Spinal cord (tissue), 10 donors: Measurements from ENCODE around the gene TARBP1. TPM values are rescaled to one million over a fixed set of nuclear protein-coding genes. Genes with fewer than 3 reads are reported as not detected.

Experiments used
- DNase-seq, 6 donors: peaks; one replicate each; pipeline versions ENCODE4 v3.0.0 to v3.0.0-alpha.2; 2013 to 2015; ENCODE audit warnings: low spot score in 6 of 6, low read depth in 4 of 6
- H3K27ac ChIP-seq: one replicate; pipeline ENCODE4 v1.5.1; 2013; ENCODE audit warnings: low read depth, low read length, control low read depth
- H3K27me3 ChIP-seq: one replicate; pipeline ENCODE4 v1.6.1; 2013; ENCODE audit warnings: low read length; ENCODE audit not compliant: control insufficient read depth, insufficient read depth
- H3K36me3 ChIP-seq: one replicate; pipeline ENCODE4 v1.6.1; 2013; ENCODE audit warnings: low read length; ENCODE audit not compliant: control insufficient read depth, insufficient read depth
- H3K4me1 ChIP-seq: one replicate; pipeline ENCODE4 v1.6.1; 2013; ENCODE audit warnings: low read length; ENCODE audit not compliant: control insufficient read depth, insufficient read depth
- H3K4me3 ChIP-seq: one replicate; pipeline ENCODE4 v1.5.1; 2013; ENCODE audit warnings: low read depth, low read length, control low read depth
- H3K9me3 ChIP-seq: one replicate; pipeline ENCODE4 v1.6.1; 2013; ENCODE audit warnings: low read length; ENCODE audit not compliant: control insufficient read depth, insufficient read depth
- WGBS: methylation state at CpG from one replicate; pipeline ENCODE4 v1.1.5; 2013; ENCODE audit warnings: missing lambda C conversion rate; ENCODE audit not compliant: insufficient coverage; 5-methylcytosine and 5-hydroxymethylcytosine counted together
- polyA plus RNA-seq, 2 donors: library from polyadenylated mRNA; unstranded; fragments of 120-200 nt; gene quantifications; one replicate each; pipeline ENCODE4 v1.2.1, GENCODE V29; 2013; ENCODE audit not compliant: insufficient read length in 2 of 2
- total RNA-seq, 2 donors: library from RNA; depleted of rRNA in 1 of 2; stranded (reverse); fragments of 120-200 nt in 1 of 2; fragments of >200 nt in 1 of 2; gene quantifications; one replicate each; pipeline versions ENCODE4 v1.2.3 to v1.2.4, GENCODE V29; 2013 to 2014
- donor health status: healthy.

TARBP1 gene
- total and polyA plus RNA-seq, 4 donors, result 51.8 to 127 (median 73.6) TPM

- peak in 1 of 6 donors; percentile 18 for DNase-seq
- H3K4me1 ChIP-seq, result no peaks in the 10 kb centered on the region
- H3K4me3 ChIP-seq, result no peak overlapping the region
- WGBS, result 95% methylated on average over 4 of the region's 6 CpGs
- H3K9me3 ChIP-seq, result no peaks in the 10 kb centered on the region
- no peaks in the 10 kb centered on the region for H3K27me3 ChIP-seq
- H3K36me3 ChIP-seq, result peaks cover 3% of the 10 kb centered on the region
- H3K27ac ChIP-seq, result no peak overlapping the region
Observed at GRCh38 chr1:234454926-234455325, 24.1 kb downstream of the TARBP1 start.

GRCh38 chr1:234452406-234452965 is 26.5 kb downstream of the TARBP1 start:
- H3K36me3 ChIP-seq, result peaks cover 3% of the 10 kb centered on the region
- H3K4me3 ChIP-seq, result no peak overlapping the region
- H3K27ac ChIP-seq, result no peak overlapping the region
- H3K4me1 ChIP-seq, result no peaks in the 10 kb centered on the region
- no peaks in the 10 kb centered on the region for H3K27me3 ChIP-seq
- WGBS, result no CpG with 5 or more reads among the region's 2 CpGs
- no peaks in the 10 kb centered on the region for H3K9me3 ChIP-seq
- DNase-seq, result peak in 1 of 6 donors; percentile 33

- WGBS, result 100% methylated on average over 1 of the region's 3 CpGs
- no peak overlapping the region for H3K4me3 ChIP-seq
Observed at GRCh38 chr1:234440348-234440747, 38.6 kb downstream of the TARBP1 start.

GRCh38 chr1:234438579-234438978 is 40.4 kb downstream of the TARBP1 start:
- no CpG with 5 or more reads among the region's 4 CpGs for WGBS
- peaks cover 8% of the 10 kb centered on the region for H3K36me3 ChIP-seq
- no peaks in the 10 kb centered on the region for H3K4me1 ChIP-seq
- DNase-seq, result no peak
- no peak overlapping the region for H3K4me3 ChIP-seq
- H3K9me3 ChIP-seq, result no peaks in the 10 kb centered on the region
- H3K27me3 ChIP-seq, result no peaks in the 10 kb centered on the region
- H3K27ac ChIP-seq, result no peak overlapping the region

More at GRCh38 chr1:234440348-234440747, 38.6 kb downstream of the TARBP1 start:
- no peaks in the 10 kb centered on the region for H3K4me1 ChIP-seq
- no peaks in the 10 kb centered on the region for H3K9me3 ChIP-seq
- peaks cover 11% of the 10 kb centered on the region for H3K36me3 ChIP-seq
- no peak for DNase-seq
- H3K27me3 ChIP-seq, result no peaks in the 10 kb centered on the region
- H3K27ac ChIP-seq, result no peak overlapping the region

- 56% methylated on average over 4 of the region's 6 CpGs for WGBS
- peak in 2 of 6 donors; percentile 14 to 25 for DNase-seq
Observed at GRCh38 chr1:234437423-234438171, 41.4 kb downstream of the TARBP1 start.

GRCh38 chr1:234435620-234436019 is 43.4 kb downstream of the TARBP1 start:
- Histone ChIP-seq H3K36me3 (peaks cover 19% of the 10 kb centered on the region), H3K4me3 (no peak overlapping the region), H3K27me3 (no peaks in the 10 kb centered on the region), H3K9me3 (no peaks in the 10 kb centered on the region), H3K4me1 (no peaks in the 10 kb centered on the region), H3K27ac (no peak overlapping the region)
- DNase-seq, result peak in 1 of 6 donors; percentile 11
- 68% methylated on average over 3 of the region's 8 CpGs for WGBS

More at GRCh38 chr1:234437423-234438171, 41.4 kb downstream of the TARBP1 start:
- Histone ChIP-seq H3K36me3 (peaks cover 13% of the 10 kb centered on the region), H3K27me3 (no peaks in the 10 kb centered on the region), H3K4me1 (no peaks in the 10 kb centered on the region), H3K9me3 (no peaks in the 10 kb centered on the region), H3K4me3 (no peak overlapping the region), H3K27ac (no peak overlapping the region)

GRCh38 chr1:234434706-234435105 is 44.3 kb downstream of the TARBP1 start:
- Histone ChIP-seq H3K27ac (no peak overlapping the region), H3K9me3 (no peaks in the 10 kb centered on the region), H3K36me3 (peaks cover 21% of the 10 kb centered on the region), H3K4me3 (no peak overlapping the region), H3K4me1 (no peaks in the 10 kb centered on the region), H3K27me3 (no peaks in the 10 kb centered on the region)
- DNase-seq, result no peak
- WGBS, result 100% methylated on average over 2 of the region's 2 CpGs

GRCh38 chr1:234433563-234434285 is 45.3 kb downstream of the TARBP1 start:
- WGBS, result 100% methylated on average over 1 of the region's 1 CpG
- no peak overlapping the region for H3K27ac ChIP-seq
- H3K4me3 ChIP-seq, result no peak overlapping the region
- H3K4me1 ChIP-seq, result no peaks in the 10 kb centered on the region
- H3K36me3 ChIP-seq, result peaks cover 22% of the 10 kb centered on the region
- H3K9me3 ChIP-seq, result no peaks in the 10 kb centered on the region
- H3K27me3 ChIP-seq, result no peaks in the 10 kb centered on the region
- no peak for DNase-seq

- Histone ChIP-seq H3K4me1 (no peaks in the 10 kb centered on the region), H3K9me3 (no peaks in the 10 kb centered on the region), H3K4me3 (no peak overlapping the region), H3K36me3 (peaks cover 26% of the 10 kb centered on the region), H3K27ac (no peak overlapping the region), H3K27me3 (no peaks in the 10 kb centered on the region)
- WGBS, result no CpG with 5 or more reads among the region's 4 CpGs
- no peak for DNase-seq
Observed at GRCh38 chr1:234431255-234431654, 47.7 kb downstream of the TARBP1 start.
